ENCODE data around the gene ZNF654.
"Not testable (repeated sequence)": the region's sequence is repeated elsewhere in the genome, so short reads cannot be mapped to it uniquely, and the experiment has no call there.

The ZNF654 gene

DNA sequence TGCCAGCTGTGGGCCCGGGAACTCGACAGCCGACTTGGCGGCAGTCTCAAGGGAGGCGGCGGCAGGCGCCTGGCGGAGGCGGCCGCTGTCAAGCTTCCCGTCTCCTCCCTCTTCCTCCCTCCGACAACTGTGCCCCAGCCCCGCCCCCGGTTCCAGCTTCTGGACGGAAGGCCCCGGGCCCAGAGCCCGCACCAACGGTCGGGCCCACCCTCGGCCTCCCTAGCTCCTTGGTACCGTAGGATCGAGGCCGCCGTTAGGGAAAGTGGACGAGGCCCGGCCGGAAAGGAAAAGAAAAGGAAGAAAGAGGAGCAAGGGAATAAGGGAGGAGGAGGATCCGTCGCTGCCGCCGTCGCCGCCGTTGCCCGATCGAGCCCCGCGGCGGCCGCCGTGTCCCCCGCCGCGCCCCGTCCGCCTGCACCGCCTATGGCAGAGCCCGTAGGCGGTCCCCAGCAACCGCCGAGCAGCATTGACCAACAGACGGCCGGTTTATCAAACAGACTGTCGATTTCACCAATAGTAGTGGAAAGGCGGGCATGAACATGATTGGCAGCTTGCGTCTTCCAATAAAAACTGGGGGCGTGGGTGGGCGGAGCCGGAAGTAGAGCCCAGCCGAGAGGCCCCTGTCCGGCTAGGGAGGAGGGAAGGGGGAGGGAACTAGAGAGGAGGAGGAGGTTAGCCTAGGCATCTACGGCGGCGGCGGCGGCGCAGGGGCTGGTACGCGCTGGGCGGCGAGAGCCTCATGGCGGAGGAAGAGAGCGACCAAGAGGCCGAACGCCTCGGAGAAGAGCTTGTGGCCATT is at the start of gene ZNF654, which contains the start of gene CGGBP1:
Gene ZNF654 (plus strand): TSS at position 675 of the 799 bp plus-strand sequence. CDS start 65 bp downstream, at position 740.
Gene CGGBP1 (minus strand): TSS at position 425 of the 799 bp plus-strand sequence. CDS start 3,029 bp downstream, outside the sequence.
- DNase-seq (ENCODE audit: low read depth, low spot score), result peak; percentile 99

DNA sequence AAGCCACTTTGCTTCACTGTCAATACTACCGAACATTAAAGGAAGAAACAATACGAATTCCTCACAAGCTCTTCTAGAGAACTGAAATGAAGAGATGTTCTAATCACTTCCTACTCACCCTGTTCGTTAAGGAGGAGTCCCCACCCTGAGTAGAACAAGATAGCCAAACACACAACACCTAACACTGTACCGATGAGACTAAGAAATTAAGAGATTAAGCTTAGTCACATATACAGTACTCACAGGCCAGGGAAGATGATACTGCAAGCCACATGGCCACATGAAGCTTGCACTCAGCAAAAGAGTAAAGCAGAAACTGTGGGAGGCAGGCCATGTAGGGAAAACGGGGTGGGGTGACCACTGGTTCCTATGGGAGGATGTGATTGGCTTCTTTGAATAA is 48.2 kb upstream of the ZNF654 start:
- no peak for DNase-seq (ENCODE audit: low read depth, low spot score)

DNA sequence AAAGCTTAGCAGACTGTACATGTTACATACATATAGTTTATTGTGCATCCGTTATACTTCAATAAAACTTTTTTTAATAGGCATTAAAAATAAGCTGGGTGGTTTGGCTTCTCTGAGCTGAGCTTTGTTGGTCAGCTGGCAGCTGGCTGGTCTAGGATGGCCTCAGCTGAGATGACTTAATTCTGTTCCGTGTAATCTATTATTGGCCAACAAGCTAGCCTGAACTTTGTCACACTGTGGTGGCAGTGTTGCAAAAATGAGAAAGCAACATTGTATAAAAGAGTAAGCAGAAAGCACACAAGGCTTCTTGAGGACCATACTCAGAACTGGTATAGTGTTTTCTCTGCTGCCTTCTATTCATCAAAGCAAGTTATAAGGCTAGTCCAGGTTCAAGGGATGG is 45.5 kb upstream of the ZNF654 start:
- no peak for DNase-seq (ENCODE audit: low read depth, low spot score)

DNA sequence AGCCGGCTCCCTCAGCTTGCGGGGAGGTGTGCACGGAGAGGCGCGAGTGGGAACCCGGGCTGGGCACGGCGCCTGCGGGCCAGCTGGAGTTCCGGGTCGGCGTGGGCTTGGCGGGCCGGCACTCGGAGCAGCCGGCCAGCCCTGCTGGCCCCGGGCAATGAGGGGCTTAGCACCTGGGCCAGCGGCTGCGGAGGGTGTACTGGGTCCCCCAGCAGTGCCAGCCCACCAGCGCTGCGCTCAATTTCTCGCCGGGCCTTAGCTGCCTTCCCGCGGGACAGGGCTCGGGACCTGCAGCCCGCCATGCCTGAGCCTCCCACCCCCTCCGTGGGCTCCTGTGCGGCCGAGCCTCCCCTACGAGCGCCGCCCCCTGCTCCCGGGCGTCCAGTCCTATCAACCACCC is 43.4 kb upstream of the ZNF654 start:
- DNase-seq (ENCODE audit: low read depth, low spot score), result not testable (repeated sequence)

DNA sequence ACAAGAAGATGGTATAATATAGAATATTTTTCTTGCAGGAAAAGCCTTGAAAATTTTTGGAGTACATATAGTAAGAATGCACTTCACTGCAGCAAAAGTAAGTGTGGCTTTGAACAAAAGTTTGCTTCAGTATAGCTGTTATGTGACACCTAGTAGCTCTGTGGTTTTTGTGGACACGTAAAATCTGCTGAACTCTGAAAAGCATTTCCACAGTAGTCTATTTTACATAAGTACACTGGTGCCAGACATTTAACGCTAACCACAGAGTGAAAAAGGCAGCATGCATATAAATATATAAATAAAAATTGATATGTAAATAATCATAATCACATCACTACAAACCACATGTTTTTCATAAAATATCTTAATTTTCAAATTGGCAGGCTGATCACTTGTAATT is 40.0 kb upstream of the ZNF654 start:
- DNase-seq (ENCODE audit: low read depth, low spot score), result no peak

DNA sequence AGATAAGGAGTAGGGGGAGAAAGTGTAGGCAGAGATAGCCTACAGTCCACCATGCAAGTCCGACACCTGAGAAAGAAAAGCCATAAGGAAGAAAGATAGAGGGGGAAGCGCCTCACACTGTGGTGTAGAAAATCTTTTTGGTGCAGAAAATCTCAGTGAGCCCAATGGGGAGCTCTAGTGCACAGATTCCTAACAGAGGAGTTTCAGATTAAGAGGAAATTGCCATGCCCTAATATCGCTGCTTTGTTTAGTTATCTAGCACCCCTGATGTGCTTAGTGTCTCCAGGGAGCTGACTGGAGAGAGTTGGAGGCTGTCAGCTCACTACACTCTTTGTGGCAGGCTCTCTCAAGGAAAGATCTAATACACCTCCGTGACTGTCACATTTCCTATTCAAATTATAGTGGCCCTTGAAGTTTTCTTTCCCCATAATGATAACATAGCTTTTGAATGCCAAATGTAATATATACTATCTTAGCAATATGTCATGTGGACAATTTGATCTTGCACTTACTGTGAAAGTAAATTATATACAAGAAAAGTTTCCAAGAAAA is 34.0 kb upstream of the ZNF654 start:
- DNase-seq (ENCODE audit: low read depth, low spot score), result no peak

DNA sequence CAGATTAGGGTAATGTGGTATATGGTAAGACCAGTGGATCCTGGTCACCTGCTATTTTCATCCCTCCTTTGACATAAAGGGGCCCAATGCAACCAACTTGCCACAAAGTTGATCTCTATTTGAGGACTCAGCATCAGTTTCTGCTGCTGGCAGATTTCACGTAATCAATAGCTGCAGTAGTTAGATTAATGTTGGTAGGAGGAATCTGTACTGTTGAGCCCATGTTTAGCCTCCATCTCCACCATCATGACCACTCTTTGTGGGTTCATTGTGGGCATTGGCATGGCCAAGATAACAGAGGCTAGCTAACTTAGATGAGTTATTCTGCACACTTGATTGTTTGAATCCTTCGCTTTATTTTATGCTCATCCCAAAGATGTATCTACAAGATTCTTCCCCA is 30.2 kb upstream of the ZNF654 start:
- DNase-seq (ENCODE audit: low read depth, low spot score), result no peak

DNA sequence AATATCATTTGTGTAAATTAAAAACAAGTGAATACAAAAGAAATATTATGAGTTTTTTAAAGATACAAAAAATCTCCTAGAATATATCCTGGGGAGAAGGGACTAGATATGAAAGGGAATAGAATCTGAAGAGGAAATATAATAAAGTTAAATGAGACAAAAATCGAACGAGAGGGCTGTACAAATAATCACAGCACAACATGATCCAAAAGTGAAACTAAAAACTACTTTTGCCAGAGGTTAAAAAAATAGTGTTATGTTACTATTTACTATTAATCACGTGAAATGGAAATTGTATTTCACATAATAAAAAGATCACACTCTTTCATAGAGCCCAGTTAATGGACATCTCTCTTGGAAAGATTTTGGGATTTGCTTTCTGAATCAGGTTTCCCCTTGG is 28.8 kb upstream of the ZNF654 start:
- no peak for DNase-seq (ENCODE audit: low read depth, low spot score)

DNA sequence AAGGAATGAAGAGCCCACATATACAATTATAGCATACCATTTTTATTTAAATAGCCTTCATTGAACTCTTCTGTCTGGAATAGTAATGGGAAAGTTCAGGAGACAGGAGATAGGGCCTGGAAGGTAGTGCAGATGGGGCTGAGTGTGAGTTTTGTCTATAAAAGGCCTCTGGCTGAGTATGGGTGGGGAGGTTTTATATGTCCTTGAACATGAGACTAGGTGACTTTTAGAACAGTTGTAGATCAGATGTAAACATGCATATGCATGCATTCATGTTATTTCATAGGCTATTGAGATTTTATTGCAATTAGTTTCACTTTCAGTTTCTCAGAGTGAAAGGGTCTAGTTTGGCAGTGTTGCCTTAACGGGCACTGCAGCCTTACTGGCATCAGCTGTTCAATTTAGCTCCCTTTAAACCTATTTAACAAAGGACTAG is 27.4 kb upstream of the ZNF654 start:
- no peak for DNase-seq (ENCODE audit: low read depth, low spot score)

DNA sequence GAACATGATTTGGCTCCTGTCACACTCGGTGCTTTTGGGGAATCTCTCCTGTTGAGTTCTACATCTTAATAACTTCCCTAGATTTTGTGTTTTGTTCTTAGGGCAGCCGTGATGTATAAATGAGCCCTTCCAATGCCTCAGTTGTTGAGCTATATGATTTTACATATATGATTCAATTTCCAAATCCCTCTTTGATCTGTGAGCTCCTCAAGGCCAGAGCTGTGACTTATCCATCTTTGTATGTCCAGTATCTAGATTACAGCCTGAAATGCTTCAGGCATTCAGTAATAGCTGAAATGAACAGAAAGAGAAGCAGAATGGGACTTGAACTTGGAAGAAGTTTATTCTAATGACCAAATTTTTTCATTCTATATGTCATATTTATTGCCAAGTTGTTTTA is 26.8 kb upstream of the ZNF654 start:
- DNase-seq (ENCODE audit: low read depth, low spot score), result no peak

DNA sequence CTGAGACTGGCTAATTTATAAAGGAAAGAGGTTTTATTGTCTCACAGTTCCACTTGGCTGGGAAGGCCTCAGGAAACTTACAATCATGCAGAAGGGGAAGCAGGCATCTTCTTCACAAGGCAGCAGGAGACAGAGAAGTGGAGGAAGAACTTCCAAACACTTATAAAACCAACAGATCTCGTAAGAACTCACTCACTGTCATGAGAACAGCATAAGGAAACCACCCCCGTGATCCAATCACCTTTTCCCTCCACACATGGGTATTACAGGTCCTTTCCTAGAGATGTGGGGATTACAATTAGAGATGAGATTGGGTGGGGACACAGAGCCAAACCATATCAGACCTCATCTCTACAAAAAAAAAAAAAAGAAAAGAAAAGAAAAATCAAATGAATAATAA is 26.0 kb upstream of the ZNF654 start:
- no peak for DNase-seq (ENCODE audit: low read depth, low spot score)

DNA sequence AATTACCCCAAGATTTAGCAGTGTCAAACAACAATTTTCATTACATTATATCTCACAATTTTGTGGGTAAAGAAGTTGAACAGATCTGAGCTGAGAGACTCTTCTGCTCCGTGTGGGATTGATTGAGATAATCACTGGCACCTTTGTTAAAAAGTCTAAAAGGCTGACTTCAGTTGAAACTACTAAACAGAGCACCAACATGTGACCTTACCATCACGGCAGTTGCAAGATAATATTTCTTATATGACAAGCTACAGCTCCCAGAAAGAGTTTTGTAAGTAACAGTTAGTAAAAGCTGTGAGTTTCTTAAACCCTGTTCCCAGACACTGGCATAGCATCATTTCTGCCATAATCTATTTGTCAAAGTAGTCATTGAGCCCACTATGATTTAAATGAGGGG is 25.2 kb upstream of the ZNF654 start:
- DNase-seq (ENCODE audit: low read depth, low spot score), result no peak

DNA sequence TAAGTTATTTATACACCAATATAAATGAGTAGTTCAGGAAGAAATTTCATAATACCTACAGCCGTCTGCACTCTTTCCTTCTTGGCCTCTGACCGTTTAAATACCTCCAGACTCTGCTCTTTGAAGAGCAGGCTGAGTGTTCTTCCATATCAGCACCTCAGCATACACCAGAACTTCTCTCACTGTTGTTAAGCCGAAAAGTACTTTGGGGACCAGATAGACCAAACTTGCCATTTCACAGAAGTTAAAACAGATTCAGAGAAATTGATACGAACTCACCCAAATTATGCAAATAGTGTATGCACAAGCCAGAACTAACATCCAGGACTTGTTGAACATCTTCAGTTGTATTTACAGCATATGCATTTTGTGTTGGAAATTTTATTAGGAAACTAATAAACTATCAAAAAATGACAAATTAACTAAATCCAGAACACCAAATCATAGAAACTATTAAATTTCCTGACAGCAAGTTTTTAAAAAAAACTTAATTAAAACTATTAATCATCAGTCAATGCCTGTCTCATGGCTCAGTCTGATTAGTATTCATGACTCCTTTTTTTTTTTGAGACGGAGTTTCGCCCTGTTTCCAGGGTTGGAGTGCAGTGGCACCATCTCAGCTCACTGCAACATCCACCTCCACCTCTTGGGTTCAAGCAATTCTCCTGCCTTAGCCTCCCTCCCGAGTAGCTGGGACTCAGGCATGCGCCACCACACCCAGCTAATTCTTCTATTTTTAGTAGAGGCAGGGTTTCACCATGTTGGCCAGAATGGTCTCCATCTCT is 24.4 kb upstream of the ZNF654 start:
- no peak for DNase-seq (ENCODE audit: low read depth, low spot score)

DNA sequence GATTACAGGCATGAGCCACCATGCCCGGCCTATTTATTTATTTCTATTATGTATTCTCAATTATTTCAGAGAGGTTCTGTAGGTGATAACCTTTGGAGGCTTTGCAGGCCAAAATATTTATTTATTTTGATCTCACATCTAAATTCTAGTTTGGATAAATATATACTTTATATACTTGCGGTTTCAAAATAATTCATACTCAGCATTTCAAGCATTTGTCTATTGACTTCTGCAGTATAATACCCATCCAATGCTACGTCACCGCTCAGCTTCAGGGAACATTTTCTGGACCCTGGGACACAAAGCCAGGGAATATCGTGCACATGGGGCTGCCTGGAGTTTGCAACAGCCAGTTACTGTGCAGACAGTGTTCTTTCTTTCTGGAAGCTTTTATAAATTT is 22.8 kb upstream of the ZNF654 start:
- DNase-seq (ENCODE audit: low read depth, low spot score), result no peak

DNA sequence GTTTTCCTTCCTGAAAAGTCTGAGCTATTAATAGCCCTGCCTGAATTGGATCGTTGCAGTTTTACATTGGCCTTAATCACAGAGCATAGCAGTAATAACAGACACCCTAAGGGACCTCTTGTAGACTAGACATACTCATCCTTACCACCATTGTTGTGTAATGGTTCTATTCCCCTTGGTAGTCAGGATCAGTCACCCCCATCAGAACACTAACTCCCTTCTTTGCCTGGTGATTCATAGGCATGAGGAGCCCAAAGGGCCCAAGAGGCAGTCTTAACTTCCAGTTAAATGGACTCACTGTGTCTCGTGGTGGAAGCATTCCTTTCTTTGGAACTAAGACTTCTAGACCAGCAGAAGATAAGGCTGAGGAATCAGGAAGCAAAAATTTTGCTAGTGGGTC is 20.5 kb upstream of the ZNF654 start:
- no peak for DNase-seq (ENCODE audit: low read depth, low spot score)

DNA sequence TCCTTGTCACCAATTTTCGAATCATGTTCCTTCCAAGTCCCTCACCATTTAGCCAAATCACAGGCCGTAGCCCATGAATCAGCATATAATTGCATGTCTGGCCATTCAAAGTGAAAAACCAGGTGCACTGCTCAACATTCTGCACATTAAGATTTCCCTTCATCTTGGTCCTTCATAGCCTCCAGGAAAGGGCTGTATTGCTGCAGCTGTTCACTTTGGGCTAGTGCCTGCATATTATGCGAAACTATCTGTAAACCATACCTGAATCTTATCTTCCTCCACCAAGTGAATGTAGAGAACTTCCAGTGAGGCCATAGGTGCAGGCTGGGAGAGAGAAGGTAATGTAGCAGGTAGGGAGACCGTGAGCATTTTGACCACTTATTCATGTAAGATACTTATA is 18.5 kb upstream of the ZNF654 start:
- no peak for DNase-seq (ENCODE audit: low read depth, low spot score)

DNA sequence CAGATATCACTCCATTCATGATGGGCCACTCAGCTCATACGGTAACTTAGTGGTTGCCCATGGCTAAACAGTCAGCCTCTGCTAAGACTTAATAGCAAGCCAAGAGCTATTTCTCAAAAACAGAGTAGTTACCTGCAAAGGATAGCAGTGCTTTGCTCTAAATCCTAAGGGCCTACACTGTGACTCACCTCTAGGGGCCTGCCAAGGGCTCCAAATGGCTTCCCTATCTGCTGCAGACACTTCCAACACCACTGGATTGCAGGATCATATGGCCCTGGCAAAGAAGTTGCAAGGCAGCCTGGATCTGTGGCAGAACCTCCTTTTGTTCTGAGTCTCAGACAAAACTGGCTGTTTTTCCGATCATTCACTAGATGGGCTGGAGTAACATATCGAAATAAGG is 18.1 kb upstream of the ZNF654 start:
- DNase-seq (ENCODE audit: low read depth, low spot score), result no peak

DNA sequence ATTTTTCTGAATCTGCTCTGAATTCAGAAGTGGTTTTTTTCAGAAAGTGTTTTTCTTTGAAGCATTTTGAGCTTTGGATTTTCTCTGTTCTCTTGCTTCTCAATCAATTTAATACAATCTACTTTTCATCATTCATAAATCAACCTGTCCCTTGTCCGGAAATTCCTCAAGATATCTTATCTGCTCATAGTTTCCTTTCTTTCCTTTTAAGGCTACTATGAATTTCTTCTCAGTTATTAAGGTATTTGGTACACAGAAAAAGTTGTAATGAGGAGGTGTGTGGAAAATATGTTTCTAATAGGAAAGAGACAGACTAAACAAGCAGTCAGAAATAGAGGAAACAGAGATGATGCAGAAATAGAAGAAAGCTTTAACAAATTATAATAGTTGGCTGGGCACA is 14.6 kb upstream of the ZNF654 start:
- no peak for DNase-seq (ENCODE audit: low read depth, low spot score)

DNA sequence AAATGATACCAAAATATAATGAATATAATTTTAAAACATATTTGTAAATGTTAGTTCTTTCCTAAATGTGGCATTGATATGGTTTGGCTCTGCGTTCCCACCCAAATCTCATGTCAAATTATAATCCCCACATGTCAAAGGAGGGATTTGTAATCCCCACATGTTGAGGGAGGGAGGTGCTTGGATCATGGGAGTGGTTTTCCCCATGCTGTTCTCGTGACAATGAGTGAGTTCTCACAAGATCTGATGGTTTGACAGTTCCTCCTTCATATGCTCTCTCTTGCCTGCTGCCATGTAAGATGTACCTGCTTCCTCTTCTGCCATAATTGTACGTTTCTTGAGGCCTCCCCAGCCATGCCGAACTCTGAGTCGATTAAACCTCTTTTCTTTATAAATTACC is 12.3 kb upstream of the ZNF654 start:
- no peak for DNase-seq (ENCODE audit: low read depth, low spot score)

DNA sequence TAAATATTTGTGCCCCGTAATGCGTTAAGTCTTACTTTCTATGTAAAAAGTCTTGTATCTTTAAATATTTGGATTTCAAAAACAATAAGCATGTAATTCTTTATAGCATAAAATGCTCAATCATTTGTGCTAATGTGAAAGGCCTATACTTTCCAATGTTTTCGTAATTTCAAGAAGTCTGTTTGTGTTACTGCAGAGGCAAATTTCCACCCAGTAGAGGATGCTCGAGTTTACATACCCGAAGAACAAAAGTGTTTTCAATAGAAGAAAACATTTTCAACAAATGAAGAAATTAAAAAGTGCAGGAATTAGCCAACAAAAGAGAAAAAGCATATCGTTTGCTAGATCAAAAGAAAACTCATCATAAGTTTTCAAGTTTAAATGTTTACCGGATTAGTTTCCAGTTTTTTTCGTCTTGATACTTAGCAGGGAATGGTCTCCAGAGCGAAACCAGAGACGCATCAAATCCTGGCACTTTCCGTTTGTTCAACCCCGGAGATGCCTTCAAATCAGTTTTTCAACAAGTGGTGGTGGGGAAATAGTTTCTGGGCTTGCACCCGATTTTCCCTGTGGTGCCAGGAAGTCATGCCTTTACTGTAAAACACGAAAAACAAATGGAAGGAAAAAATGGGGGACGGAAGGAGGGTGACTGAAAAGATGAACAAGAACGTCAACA is 1.3 kb upstream of the ZNF654 start:
- no peak for DNase-seq (ENCODE audit: low read depth, low spot score)

DNA sequence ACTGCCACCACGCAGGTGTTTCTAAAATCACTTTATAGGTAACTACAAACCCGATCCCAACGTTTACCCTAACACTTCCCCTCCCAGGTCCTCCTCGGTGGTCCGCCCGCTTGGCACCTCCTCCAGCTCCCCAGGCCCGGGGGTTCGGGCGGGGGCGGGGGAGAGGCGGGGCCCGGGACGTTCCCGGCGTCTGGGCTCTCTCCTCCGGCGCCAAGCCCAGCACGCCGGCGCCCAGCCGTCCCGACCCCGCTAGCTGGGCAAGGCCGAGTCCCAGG is 812 bp upstream of the ZNF654 start:
- no peak for DNase-seq (ENCODE audit: low read depth, low spot score)

Measured in activated CD4-positive, CD25-positive, alpha-beta regulatory T cell treated with anti-CD3 and anti-CD28 coated beads, Interleukin-2, amount 50 U/mL, for 16 hours (primary cell).